CD4-positive, alpha-beta T cell treated with Interleukin-4 for 4 hours (primary cell): Measurements from ENCODE around the gene ATP2B3.
A peak's percentile ranks its signal among the peaks of the same experiment; 100 is the strongest.

Experiments
- DNase-seq: peaks from one replicate; pipeline ENCODE4 v3.0.0-alpha.2; 2020

ATP2B3 gene

DNA sequence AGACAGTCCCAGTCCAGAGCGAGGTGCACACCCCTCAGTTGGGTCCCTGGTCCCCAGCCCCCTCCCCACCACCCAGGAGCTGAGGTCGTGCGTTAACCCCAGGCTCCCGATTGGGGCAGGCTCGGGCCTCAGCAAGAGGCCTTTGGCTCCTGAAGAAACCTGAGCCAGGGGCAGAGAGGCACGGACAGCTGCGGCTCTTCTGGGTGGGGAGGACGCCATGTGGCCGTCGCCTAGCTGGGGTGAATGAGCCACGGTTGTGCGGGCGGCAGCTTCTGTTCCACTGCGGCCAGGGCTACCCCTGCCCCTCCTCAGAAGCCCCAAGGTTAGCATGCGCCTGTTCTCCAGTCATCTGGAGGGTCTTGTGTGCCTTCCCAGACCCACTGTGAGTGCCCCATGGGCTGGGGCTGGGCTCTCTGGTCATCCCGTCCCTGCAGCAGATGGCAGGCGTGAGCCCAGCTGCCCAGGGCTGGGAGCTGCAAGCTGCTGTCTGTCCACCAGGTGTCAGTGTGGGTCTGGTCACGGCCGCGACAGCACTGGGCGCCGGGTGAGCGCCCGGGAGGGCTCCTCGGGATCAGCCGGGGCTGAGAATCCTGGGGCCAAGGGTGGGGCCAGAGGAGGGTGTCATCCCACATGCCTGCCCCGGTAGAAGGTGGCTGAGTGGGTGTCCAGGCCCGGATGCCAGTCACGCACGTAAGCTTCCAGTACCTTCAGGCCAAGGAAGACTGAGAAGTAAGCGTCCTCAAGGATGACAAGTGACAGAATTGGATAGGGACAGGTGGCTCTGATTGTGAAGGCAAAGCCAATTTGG is 21.9 kb downstream of the ATP2B3 start:
- peak; percentile 39 for DNase-seq

DNA sequence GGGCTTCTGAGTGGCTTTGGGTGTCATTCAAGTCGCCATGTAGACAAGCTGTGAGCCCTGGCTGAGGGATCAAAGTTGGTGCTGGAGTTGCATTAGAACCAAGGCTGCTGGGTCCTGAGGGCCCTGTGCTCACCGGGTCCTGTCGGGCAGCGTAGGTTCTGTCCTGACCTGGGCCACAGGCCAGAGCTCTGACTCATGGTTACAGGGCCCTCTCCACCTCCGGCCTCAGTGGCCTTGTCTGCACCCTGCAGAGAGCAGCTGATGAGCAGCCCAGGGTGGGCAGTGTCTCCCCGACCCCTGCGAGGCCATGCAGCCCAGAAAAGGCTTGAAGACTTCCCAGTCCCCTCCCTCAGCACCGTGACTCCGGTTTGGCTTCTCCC is 22.5 kb downstream of the ATP2B3 start:
- DNase-seq: no peak

DNA sequence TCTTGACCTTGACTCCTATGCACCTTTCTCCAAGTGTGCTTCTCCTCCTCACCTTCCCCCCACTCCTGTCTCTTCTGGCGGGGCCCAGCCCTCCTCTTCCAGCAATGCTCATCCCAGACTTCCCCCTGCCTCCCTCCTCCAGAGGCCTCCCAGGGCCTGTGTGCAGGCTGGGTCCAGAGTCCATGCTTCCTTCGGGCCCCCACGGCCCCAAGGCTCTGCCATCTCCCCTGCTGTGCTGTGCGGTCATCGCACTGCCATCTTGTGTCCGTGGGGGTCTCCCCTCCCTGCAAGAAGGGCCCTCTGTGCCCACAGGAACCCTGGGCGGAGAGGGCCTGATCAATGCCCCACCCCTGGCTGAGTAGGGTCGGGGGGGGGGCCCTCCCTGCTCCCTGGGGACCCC is 27.3 kb downstream of the ATP2B3 start:
- DNase-seq: no peak

DNA sequence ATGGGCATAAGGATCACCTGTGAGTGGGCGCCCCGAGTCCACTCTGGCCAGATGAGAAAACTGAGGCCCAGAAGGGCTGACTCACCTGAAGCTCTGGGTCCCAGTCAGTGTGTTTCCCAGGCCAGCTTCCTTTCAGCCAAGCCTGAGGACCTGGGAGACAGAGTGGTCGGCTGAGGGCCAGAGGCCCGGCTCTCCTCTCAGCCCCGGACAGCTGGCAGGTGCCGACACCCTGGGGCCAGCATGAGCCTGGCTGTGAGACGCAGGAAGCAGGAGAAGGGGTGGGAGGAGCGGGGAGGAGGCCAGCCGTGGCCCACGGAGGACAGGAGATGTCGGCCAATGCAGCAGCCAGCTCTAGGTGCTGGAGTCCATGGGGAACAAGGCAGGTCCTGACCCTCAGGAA is 28.9 kb downstream of the ATP2B3 start:
- DNase-seq: no peak

DNA sequence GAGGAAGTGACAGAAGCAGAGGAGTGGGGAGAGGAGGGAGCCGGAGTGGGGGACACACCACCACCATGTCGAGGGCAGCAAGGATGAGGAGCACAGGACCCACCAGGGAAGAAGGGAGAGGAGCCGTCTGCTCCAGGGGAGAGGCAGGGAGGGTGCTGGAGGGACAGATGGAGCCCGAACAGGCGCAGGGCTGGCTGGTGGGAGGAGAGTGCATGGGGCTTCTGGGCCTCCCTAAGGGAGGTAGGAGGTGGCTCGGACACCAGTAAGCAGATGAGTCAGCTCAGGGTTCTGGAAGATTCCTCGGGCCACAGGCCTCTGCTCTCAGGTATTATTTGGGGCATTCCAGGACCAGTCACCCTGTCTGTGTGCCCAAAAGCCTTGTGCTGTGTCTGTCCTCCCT is 29.8 kb downstream of the ATP2B3 start:
- no peak for DNase-seq

DNA sequence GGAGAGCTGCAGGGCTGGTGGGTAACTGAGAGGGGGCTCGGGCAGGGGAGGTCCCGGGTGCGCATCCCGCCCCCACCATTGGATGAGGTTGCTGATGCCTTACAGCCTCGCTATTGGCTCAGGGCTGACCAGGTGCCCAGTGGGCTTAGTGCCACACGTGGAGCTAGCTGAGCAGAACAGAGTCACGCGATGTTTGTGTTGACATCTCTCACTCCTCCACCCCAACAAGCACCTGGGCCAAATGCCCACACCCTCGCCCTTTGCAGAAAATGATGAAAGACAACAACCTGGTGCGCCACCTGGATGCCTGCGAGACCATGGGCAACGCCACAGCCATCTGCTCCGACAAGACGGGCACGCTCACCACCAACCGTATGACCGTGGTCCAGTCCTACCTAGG is 31.8 kb downstream of the ATP2B3 start:
- DNase-seq: no peak

DNA sequence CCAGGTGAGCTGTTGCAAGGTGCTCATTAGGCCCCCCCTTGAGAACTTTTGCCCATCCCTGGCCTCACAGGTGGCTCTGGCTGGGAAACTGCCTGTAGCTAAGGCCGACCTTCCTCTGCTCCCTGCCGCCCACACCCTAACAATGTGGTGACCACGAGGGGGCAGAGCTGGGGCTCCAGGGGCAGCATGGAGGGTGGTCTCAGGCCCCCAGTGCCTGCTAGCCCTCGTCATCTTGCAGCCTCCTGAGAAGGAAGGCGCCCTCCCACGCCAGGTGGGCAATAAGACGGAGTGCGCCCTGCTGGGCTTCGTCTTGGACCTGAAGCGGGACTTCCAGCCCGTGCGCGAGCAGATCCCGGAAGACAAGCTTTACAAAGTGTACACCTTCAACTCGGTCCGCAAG is 32.4 kb downstream of the ATP2B3 start:
- no peak for DNase-seq

DNA sequence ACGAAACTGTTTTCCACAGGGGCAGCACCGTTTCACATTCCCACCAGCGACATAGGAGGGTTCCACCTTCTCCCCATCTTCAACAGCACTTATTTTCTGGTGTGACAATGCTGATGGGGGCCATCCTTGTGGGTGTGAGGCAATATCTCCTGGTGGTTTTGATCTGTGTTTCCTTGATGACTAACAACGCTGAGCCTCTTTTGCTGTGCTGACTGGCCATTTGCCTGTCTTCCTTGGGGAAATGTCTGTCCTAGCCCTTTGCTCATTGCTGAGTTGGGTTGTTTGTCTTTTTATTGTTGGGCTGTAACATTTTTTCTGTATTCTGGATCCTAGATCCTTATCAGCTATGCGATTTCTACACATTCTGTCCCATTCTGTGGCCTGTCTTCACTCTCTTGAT is 33.7 kb downstream of the ATP2B3 start:
- DNase-seq: no peak

DNA sequence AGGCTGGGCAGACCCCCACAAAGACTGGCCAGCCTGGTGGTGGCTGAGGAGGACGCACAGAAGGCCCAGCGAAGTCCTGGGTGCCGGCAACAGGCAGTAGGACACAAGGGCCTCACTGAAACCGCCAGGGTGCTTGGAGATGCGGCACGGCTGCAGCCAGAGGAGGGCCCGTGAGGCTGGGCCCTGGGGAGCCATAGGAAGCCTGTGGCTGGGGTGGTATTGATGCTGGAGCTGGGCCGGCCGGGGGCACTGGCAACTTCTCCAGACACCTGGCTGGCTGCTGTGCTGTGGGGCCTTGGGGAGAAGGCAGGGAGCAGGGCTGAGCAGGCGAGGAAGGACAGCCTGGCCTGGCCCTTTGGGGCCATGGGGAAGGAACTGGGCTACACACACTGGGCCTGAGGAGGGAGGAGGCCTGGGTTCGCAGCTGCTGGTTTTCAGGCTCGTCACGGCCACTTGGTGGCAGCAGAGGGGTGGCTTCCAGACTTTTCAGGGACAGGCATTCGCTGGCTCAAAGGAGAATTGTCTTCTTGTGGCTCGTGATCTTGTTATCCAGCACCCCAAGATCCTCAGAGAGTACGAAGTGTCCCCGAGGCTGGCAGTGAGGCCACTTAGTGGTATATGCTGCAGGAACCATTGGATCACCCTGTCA is 37.2 kb downstream of the ATP2B3 start:
- peak; percentile 48 for DNase-seq

DNA sequence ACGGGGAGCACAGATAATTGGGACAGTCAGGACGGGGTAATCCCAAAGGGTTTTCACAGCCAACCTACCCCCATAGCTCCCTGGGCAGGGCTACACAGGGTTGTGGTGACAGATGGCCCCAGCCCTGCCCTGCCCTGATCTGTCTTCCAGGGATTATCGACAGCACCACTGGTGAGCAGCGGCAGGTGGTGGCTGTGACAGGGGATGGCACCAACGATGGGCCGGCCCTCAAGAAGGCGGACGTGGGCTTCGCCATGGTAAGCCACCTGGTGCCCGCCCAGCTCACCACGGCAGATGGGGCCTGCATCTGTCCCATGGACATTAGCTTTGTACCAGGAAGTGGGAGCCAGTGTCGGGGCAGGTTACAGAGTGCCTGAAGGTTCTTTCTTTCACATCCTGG is 39.3 kb downstream of the ATP2B3 start:
- no peak for DNase-seq

DNA sequence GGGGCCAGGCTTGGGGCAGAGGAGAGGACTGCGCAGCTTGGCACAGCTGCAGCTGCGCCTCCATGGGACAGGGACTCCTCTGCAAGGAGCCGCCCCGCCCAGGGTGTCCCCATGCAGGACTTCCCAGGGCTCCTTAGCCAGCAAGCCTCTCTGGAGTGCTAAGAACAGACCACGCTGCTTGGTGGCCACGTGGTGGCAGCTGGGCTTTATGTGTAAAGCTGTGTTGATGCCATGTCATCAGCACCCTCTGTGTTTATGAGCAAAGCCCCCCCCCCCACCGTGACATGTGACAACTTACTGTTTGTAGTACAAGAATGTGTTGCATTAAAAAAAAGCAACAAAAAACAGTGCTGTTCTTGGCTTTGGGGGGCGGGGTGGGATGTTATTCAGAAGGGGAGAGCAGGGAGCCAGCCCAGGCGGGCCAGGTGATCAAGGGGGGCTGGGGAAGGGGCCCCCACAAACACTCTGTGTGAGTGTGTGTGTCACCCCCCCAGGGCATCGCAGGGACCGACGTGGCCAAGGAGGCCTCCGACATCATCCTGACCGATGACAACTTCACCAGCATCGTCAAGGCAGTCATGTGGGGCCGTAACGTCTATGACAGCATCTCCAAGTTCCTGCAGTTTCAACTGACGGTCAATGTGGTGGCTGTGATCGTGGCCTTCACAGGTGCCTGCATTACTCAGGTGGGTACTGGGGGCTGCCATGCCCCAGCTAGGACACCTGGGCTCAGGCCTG is 40.3 kb downstream of the ATP2B3 start:
- no peak for DNase-seq

DNA sequence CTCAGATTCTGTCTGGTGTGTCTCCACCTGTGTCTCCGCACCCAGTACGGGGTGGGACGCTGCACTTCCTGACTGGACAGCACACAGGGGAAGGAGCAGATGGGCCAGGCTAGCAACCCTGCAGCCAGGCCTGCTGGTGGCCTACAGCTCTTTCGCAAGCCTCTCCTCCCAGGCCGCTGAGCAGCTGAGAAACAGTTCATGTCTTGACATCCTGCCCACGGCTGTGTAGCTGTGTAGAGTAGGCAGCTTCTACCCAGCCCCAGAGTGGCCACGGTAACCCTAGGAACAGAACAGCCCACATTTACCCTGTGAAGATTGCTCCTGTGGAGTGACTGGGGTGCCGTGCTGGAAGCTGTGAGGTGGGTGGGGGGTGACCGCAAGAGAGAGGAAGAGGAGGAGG is 42.6 kb downstream of the ATP2B3 start:
- no peak for DNase-seq

DNA sequence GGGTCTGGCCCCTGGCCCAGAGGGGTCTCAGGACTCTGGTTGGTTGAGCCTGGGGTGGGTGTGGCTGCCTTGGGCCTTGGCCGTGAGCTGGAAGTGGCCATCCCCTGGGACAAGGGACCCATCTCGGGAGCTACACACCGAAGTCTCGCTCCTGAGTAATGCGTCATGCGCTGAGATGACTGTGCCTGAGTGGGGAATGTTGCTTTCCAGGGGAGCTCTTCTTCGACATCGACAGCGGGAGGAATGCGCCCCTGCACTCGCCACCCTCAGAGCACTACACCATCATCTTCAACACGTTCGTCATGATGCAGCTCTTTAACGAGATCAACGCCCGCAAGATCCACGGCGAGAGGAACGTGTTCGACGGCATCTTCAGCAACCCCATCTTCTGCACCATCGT is 43.0 kb downstream of the ATP2B3 start:
- DNase-seq: no peak

DNA sequence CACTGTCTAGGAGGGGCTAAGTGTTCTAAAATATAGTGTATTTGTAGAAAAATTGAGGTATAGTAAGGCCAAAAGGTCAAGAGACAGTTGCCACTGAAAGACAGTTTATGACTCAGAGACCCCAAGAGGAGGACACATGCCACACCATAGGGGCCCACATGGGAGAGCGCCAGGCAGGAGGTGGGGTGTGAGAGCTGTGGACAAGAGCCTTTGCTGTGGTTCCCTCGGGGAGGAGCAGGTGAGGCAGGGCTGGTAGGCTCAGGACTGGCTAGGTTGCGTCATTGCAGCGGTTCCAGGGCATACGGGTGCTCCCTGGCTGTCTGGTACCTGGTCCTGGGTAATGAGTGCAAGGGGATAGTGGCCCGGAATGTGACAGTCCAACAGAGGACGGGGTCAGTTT is 43.9 kb downstream of the ATP2B3 start:
- DNase-seq: no peak

DNA sequence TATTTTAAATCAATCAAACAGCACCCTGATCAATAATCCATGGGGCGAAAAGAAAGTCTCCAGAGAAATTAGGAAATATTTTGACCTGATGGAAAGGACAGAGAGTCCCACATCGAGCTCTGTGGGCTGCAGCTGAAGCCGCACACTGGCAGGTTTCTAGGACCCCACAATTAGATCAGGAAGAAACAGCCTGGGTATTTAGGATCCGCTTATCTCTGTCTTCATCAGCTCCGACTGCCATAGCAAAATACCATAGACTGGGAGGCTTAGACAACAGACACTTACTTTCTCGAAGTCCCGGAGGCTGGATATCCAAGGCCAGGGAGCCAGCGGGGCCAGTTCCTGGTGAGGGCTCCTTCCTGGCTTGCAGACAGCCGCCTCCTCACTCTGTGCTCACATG is 45.1 kb downstream of the ATP2B3 start:
- no peak for DNase-seq

DNA sequence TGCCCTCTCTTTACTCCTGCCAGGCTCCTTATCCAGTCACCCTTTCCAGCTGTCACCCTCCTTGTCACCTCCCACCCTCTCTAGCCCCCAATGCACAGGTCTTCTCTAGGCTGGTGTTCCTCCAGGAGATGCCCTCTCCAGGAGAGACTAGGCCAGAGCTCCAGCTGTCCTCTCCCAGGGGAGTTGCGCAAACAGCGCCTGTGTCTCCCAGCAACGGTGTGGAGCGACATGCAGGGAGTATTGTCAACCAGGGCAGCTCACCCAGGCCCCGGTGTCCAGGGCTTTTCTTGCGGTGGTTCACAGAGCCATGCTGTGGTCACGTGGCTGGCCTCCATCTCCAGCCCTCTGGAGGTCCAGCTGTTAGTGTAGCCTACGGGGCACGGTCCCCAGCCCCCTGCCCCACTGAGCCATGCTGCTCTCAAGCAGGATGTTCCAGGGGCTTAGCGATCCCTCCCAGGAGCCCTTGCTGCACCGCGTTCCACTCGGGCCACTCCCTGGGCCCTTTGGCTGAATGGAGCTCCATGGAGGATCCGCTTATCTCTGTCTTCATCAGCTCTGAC is 46.7 kb downstream of the ATP2B3 start:
- DNase-seq: no peak

DNA sequence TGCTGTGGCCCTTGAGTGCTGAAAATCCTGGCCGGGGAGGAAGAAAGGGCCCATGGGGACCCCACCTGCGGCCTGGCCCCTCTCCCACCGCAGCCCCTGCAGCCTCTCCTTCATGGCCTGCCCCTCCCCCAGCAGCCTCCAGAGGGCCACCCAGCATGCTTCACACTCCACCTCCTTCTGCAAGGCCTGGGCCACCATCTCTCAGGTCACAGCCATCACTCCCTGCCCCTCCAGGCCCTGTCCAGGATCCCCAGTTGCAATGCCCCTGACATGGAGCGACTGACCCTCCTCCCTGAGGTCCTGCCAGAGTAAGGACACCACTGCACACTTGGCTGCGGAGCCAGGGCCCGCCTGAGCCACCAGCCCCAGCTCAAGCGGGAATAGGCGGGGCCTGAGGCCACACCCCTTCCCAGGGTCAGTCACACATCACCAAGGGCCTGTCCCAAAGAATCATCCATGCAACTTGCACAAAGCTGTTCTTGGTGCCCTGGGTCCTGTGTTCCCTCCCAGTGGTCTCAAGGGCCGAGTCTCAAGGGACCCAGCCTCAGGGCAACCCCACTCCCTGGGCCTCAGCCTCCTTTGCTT is 48.6 kb downstream of the ATP2B3 start:
- no peak for DNase-seq

DNA sequence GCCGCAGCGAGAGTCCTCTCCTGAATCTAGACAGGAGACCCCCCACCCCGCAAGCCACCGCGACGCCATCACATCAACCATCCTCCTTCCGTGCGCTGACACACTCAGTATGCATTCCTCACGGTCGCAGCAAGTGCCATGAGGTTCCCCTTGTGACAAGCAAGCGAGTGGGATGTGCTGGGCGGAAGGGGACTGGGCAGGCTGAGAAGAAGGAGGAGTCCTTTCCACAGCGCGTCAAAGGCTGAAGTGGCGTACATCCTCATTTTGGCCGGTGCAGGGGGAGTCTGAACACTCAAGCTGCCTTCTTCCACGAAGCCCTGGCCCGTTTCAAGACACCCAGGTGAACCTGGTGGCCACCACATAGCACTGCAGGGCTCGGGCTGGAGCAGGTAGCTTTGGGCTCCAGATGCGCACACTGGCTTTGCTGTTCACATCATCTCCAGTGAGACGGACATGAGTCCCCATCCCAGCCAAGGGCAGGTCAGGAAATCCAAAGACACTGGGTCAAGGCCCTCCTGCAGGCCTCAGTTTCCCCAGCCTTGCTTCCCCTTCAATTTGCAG is 51.1 kb downstream of the ATP2B3 start:
- no peak for DNase-seq

DNA sequence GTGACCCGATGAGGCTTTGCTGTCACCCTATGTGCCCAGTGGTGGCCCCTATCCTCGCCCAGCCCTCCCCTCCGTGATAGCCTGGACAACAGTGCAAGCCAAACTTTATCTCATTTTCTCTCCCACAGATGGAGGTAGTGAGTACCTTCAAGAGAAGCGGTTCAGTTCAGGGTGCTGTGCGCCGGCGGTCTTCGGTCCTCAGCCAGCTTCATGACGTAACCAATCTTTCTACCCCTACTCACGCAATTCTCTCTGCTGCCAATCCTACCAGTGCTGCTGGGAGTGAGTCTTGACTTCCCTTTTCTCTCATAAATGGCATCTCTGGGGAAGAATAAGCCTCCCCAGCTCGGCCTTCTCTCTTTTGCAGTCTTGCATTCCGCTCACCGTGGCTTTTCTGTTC is 52.0 kb downstream of the ATP2B3 start:
- no peak for DNase-seq

DNA sequence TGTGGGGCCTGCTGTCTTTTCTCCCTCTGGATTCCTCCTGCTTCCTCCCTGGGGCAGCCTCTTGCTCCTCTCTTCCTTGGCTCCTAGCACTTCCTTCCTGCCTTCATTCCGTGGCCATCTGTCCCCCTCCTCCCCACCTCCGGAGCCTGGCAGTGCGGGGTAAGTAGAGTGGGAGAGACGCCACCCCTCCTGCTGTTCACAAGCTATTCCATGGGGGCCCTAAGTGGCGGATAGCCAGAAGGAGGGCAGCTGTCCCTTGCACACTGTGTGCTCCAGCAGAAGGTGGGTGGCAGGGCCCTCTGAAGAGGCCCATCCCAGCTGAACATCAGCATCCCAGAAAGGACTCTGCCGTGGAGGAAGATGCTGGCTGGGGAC is 54.1 kb downstream of the ATP2B3 start:
- no peak for DNase-seq

DNA sequence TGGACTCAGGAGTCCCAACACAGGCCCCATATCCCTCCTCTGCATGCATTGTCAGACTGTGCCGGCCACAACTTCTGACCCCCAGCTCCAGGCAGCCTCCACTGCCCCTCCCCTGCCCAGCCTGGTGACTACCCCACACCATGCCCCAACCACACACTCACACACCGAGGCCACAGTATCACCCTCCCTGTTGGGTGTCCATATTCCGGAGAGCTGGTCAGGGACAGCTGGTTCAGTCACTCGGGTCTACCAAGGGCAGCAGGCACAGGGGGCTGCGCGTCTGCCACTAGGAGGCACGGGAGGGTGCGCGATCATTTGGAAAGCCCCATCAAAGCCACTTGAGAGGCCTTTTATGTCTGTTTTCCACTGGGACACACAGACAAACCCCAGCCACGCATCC is 55.2 kb downstream of the ATP2B3 start:
- no peak for DNase-seq

DNA sequence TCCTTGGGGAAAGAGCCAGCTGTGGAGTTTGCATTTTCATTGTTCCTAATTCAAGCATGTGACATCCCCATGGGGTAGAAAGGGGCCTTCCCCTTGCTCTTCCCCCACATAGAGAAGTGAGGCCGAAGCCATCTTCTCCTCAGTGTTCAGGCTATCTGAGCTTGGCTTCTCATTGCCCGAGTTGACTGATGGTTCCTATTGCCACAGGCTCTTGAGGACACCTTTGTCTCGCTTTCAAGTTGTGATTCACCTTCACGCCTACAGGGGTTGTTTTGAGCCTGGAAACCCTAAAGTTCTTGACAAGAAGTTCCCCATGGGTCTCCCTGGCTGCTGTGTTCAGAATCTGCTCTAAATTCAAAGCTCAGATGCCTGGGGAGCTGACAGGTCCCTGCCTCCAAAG is 56.5 kb downstream of the ATP2B3 start:
- DNase-seq: no peak

DNA sequence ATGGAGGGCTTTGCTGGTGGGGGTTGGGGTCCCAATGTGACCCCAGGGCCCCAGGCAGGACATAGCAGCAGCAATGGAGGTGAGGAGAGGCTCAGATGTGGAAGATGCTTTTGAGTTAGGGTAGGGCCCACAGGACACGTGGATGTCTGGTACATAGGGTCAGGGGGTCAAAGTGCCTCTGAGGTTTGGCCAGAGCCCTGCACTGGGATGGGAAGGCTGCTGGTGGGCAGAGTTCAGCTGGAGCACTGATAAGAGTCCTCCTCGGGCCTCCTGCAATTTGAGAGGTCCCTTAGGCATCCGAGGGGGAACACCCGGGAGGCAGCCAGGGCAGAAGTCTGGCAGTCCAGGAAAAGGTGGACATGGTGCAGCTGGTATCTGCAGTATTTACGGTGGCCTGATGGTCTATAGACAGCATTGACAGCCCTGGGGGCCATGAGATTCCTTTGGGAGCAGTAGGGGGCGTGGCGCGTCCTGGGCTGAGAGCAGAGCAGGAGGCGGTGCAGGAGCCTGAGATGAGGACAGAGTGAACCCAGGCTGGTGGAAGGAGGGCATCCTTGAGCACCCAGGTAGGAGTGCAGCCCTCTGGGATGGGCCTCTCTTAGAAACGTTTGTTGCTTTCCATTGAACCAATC is 58.9 kb downstream of the ATP2B3 start:
- DNase-seq: no peak
